CD1c-positive myeloid dendritic cell (primary cell): ENCODE measurements around the gene AVEN.
"Not testable (repeated sequence)": the region's sequence is repeated elsewhere in the genome, so short reads cannot be mapped to it uniquely, and the experiment has no call there.

Source experiments
- DNase-seq: peaks from one replicate; pipeline ENCODE4 v3.0.0-alpha.2; 2016; ENCODE audit errors: extremely low spot score

The AVEN gene, protein sequence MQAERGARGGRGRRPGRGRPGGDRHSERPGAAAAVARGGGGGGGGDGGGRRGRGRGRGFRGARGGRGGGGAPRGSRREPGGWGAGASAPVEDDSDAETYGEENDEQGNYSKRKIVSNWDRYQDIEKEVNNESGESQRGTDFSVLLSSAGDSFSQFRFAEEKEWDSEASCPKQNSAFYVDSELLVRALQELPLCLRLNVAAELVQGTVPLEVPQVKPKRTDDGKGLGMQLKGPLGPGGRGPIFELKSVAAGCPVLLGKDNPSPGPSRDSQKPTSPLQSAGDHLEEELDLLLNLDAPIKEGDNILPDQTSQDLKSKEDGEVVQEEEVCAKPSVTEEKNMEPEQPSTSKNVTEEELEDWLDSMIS

DNA sequence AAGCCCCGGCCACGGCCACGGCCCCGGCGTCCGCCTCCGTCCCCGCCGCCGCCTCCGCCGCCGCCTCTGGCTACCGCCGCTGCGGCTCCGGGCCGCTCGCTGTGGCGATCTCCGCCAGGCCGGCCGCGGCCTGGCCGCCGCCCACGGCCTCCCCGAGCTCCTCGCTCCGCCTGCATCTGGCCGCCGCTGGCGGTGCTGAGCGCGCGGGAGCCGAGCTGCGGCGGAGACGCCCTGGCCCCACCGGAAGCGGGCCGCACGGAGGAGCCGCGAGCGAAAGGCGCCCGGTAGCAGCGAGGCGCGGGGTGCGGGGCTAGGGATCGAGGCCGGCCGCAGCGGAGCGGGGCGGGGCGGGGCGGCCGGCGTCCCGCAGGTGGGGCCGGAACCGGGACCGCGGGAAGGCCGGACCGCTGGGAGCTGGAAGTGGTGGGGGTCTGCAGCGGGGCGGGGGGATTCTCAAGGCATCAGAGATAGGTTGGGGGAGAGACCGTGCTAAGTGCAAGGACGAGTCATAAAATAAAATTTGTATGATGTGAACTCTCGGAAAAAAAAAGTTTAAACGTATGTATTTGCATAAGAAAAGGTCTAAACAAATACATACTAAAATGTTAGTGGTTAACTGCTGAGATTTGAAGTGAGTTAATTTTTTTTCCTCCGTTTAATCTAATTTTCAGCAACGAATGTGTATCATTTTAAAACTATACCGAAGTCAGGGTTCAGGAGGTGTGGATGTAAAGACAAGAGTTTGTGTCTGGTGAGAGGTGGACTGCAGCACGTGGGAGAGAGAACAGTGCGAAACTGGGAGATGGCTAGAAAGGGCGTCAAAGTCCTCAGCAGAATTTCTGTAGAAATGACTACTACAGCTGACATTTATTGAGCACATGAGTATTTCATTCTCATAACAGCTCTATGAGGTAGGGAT lies at the start of gene AVEN:
AVEN (minus strand) TSS at position 334 of the 919 bp plus-strand sequence; CDS start at position 176, 158 bp downstream.
- peak; percentile 79 for DNase-seq

DNA sequence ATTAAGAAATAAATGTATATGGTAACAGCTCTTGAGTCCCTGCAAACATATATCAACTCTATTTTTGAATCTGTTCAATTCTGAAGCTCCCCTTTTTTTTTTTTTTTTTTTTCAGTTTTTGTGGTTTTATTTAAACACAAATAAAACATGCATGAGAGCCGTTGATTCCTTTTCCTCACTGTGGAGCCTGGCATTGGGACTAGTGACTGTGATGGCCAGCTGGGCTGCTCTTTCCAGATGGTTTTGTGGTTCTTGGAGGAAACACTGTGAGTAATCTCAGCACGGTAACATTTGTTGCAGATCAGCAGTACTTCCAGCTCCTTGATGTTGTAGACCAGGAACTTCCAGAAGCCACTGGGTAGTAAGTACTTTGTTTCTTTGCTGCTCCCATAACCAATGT lies 46.7 kb upstream of the AVEN start:
- no peak for DNase-seq

DNA sequence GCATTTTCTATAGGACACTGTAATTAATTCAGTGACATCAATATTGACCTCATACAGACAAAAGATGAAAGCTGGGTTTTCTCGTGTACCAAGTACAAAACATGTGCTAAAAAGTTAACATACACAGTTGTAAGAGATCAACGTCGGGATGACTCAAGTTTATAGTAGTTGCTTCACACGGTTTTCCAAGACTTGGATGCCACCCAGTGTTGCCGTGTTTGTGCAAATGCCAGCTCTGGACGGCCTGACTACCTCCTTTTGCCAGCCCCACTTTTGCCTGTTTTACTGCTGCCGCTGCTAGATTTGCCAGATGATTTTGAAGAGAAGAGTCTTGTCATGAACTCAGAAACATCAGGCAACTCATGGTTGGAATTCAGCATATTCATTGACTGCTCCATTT lies 45.1 kb upstream of the AVEN start:
- DNase-seq = no peak

DNA sequence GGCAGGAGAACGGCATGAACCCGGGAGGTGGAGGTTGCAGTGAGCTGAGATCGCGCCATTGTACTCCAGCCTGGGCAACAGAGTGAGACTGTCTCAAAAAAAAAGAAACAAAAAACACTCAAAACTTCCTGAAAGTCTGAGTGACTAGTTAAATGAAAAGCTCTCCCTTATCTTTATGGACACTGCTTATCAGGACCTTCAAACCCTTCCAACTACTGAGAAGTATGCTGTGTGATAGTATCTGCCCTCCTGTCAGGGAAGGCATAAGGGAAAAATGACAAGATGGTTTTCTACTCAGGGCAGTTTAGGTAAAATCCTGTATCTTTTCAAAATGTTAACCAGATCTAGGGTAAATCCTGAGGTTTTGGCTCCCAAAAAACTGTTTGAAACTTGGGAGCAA lies 40.9 kb upstream of the AVEN start:
- no peak for DNase-seq

DNA sequence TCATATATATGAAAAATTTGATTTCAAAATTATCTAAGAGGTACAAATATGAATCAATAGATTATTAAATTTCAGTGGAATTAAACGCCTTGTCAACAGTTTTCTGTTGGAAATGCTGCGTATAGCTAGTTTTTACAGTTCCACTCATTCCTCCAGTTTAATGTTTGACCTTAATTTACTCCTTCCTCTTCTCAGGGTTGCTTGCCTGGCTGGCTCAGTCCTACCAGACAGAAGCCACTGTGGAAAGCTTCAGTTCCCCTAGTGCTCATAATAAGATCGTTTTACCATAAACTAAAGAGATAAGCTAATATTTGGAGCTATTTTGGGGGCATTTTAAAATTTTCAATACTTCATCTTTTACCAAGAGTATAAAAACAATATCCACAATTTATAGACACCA lies 39.9 kb upstream of the AVEN start:
- no peak for DNase-seq

DNA sequence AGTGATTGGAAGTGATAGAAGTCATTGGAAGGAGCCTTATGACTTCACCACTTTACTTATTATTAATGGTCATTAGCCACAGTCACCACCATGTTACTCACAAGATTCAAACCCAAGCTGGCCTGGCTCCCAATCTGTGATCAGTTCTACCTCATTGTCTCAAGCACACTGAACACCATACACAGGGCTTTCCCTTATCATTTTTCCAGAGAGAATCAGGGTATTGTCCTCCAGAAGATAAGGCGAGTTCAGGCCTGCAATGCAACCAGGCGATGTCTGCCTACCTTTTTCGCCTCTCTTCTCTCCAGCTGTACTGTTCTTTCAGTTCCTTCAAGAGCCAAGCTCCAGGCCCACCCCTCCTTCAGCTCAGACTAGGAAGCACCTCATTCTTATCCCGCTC lies 37.8 kb upstream of the AVEN start:
- no peak for DNase-seq

DNA sequence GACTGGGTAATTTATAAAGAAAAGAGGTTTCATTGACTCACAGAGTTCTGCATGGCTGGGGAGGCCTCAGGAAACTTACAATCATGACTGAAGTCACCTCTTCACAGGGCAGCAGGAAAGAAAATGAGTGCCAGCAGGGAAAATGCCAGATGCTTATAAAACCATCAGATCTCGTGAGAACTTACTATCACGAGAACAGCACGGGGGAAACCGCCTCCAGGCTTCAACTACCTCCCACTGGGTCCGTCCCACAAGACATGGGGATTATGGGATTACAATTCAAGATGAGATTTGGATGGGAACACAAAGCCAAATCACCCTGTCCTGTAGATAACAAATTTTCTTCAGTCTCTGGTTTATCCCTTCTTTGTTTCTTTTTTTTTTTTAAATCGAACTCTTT lies 31.0 kb upstream of the AVEN start:
- DNase-seq = no peak

DNA sequence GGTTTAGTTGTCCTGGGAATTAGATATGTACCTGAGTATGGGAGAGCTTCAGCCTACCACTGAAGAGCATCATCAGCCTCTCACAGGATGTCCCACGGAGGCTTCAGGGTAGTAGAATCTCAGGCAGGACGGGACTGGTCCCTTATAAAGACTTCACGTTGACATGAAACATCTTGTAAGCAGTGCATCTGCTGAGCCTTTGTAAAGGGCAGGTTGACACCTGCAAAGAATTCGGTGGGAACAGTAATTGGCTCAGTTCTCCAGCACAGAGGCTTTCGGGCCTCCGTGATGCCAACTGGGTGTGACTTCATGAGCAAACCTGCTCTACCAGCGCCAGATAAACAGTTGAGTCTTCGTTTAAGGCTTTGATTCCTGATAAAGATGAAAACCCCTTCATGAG lies 26.9 kb upstream of the AVEN start:
- no peak for DNase-seq

DNA sequence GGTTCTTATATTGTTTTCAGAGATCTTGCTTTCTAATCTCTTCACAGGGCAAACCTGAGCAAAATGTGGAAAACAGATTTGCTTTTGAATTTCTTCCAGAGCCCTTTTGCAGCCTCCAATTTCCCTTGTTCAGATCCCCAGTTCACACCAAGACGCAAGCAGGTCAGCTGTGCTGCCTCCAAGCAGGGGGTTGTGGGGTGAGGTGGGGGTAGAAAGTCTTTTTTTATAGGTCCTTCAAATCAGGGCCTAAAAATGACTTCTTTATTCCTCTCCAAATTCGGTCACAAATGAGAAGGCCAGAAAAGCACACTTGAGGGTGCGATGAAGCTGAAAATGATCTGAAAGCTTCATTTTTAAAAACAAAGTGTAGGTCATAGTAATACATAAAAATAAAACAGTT lies 26.3 kb upstream of the AVEN start:
- DNase-seq = no peak

DNA sequence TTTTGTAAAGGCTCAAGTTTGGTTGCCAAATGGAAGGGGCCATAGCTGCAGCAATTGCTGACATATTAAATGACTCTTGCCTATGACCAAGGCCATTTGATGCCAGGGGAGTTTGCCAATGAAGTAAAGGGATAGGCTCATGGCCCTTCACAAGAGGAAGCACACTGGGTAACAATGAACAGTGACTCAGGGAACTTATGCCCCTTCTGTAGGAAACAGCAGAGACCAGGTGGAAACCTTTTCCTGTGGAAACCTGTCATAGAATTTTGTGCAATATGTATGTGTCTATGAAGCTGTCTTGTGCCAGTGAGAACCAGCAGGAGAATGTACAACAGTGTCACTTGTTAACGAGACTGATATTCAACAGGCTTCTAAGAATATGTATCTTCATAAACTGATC lies 25.4 kb upstream of the AVEN start:
- DNase-seq = no peak

DNA sequence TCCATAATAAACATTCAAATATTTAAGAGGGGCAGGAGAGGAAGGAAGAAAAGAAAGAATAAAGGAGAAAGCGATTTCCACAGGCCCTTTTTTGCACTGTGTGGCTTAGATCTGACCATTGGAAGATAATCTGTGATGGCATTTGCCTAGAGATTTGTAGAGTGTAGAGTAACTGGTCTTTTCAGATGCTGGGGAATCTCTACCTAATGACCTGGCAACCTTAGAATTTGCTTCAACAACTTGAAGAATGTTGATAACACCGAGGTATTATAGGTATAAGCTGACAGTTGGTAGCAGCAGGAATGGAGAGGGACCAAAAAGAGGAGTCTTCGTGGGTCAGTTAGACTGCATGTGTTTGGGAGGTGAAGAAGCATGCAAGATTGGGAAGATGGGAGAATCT lies 20.9 kb upstream of the AVEN start:
- no peak for DNase-seq

DNA sequence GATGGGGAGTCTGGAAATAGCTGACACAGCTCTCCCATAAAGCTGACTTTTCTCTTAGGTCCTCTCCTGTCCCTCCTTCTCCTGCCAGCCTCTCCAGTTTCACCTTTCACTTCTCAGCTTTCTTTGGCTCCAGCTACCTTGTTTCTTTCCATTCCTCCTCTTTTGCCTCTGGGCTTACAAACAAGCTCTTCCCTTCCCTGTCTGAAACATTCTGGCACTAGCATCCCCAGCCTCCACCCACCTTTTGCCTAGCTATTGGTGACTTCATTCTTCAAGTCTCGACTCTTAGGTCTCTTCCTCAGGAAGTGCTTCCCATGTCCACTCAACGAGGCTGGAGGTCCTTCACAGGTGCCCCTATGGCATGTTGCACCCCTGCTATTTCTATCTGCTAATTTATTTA lies 20.5 kb upstream of the AVEN start:
- no peak for DNase-seq

DNA sequence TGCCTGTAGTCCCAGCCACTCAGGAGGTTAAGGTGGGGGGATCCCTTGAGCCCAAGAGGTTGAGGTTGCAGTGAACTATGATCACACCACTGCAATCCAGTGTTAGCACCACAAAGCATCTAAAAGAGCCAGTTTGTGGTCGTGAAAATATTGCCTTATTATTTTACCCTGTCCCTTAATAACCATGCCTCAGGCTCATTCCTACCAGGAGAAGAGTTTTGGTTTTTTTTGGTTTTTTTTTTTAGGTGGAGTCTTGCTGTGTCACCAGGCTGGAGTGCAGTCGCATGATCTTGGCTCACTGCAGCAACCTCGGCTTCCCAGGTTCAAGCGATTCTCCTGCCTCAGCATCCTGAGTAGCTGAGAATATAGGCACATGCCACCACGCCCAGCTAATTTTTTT lies 17.9 kb upstream of the AVEN start:
- no peak for DNase-seq

DNA sequence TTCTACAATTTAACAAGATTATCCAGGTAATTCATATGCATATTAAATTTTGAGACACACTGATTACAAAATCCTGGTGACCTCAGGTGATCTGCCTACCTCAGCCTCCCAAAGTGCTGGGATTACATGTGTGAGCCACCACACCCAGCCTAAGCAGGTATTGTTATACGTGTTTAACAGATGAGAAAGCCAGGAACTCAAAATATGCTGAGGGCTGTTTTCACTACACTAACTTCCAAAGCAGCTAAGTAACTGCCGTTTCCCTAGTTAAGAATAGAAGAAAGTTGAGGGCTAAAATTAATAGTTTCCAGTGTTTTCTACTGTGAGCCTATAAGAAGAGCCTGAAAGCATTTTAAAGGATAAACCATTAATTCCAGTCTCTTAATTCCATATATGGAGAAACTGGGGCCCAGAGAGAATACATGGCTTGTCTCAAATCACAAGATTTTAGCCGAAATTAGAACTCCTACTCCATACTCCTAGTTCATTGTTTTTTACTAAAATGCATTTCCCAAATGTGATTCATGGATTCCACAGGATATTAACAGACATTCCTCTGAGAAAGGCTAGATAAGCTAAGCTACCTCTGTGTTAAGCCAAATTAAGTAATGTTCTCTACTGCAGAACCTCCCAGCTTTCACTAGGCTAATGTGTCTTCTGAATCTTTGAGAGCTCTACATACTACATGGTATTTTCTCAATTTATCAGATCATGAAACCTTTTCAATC lies 17.0 kb upstream of the AVEN start:
- DNase-seq = no peak

DNA sequence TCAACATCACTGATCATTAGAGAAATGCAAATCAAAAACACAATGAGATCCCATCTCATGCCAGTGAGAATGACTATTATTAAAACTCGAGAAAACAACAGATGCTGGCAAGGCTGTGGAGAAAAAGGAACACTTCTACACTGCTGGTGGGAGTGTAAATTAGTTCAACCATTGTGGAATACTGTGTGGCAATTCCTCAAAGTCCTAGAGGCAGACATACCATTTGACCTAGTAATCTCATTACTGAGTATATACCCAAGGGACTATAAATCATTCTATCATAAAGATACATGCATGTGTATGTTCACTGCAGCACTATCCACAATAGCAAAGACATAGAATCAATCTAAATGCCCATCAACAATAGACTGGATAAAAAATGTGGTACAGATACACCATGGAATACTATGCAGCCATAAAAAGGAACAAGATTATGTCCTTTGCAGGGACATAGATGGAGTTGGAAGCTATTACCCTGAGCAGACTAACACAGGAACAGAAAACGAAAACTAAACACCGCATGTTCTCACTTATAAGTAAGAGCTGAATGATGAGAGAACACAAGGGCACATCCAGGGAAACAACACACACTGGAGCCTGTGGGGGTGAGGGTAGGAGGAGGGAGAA lies 15.2 kb upstream of the AVEN start:
- DNase-seq = no peak

DNA sequence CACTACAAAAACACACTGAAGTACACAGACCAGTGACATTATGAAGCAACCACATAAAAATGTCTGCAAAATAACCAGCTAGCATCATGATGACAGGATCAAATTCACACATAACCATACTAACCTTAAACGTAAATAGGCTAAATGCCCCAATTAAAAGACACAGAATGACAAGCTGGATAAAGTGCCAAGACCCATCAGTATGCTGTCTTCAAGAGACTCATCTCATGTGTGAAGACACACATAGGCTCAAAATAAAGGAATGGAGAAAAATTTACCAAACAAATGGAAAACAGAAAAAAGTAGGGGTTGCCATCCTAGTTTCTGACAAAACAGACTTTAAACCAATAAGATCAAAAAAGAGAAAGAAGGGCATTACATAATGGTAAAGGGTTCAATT lies 11.4 kb upstream of the AVEN start:
- DNase-seq = not testable (repeated sequence)

DNA sequence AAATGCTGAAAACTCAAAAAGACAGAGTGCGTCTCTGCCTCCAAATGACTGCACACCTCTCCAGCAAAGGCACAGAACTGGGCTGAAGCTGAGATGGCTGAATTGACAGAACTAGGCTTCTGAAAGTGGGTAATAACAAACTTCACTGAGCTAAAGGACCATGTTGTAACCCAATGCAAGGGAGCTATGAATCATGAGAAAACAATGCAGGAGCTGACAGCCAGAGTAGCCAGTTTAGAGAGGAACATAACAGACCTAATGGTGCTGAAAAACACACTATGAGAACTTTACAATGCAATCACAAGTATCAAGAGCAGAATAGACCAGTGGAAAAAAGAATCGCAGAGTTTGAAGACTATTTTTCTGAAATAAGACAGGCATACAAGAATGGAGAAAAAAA lies 10.1 kb upstream of the AVEN start:
- no peak for DNase-seq

DNA sequence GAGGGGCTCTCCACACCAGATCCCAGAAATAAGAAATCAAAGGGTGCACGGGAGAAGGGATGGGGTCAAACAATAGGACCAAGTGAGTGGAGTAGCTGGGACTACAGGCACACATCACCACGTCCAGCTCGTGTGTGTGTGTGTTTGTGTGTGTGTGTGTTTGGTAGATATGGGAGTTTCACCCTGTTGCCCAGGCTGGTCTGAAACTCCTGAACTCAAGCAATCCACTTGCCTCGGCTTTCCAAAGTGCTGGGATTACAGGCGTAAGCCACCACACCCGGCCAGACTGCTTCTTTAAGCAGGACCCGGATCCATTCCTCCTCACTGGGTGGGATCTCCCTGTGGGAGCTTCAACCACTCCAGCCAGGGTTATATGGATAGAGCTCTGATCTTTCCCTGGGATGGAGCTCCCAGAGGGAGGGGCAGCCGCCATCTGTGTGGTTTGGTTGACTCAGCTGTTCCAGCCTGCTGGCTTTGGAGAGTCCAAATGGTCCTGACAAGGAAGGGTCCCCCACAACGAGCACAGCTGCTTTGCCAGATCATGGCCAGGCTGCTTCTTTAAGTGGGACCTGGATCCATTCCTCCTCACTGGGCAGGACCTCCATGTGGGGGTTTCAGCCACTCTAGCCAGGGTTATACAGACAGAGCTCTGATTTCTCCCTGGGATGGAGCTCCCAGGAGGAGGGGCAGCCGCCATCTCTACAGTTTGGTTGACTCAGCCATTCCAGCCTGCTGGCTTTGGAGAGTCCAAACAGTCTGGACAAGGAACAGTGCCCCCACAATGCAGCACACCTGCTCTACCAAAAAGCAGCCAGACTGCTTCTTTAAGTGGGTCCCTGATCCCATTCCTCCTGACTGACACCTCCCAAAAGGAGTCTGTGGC lies 9.1 kb upstream of the AVEN start:
- DNase-seq = no peak

DNA sequence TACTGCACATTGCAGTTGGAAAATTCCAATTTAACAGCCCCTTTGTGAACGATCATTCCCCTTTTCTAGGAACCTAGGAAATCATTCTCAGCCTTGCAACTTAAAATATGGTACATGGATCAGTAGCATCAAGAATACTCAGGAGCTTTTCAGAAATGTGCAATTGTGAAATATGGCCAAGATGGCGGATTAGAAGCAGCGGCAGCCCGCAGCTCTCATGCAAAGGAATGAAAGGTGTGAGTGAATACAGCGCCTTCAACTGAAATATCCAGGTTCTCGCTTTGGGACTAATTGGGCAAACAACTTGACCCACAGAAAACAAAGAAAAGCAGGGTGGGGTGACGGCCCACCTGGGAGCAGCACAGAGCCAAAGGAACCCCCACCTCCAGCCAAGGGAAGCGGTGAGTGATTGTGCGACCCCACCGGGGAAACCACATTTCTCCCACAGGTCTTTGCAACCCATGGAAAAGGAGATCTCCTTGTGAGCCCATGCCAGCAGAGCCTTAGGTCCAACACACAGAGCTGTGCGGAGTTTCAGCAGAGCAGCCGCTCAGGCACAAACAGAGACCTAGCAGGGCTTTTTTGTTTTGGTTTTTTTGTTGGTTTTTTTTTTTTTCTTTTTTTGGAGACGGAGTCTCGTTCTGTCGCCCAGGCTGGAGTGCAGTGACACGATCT lies 7.6 kb upstream of the AVEN start:
- no peak for DNase-seq

DNA sequence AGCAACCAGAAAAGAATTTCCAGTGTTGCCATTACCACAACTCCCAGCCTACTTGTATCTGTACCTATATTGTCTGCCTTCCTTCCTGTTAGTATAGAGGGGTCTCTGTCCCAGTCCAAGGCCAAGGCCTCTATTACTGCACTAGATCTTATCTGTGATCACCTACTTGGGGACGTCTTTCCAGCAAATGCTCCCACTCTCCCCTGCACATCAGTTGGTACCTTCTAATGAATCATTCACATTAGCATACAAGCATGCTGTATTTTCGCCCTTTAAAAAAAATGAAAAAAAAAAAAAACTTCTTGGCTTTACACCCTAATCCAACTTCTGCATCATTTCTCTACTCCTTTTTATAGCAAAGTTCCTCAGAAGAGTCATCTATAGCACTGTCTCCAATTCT lies 4.8 kb upstream of the AVEN start:
- DNase-seq = no peak
